Measurements from ENCODE around the gene MAP2K5.

- TF ChIP-seq CTCF (IDR thresholded peaks at IDR 0.05) (no peak), POLR2AphosphoS5 (IDR thresholded peaks at IDR 0.05) (no peak)
Observed at GRCh38 chr15:67769497-67770357, 227.2 kb downstream of the MAP2K5 start.
